ENCODE measurements around the gene KLHL25.

DNA sequence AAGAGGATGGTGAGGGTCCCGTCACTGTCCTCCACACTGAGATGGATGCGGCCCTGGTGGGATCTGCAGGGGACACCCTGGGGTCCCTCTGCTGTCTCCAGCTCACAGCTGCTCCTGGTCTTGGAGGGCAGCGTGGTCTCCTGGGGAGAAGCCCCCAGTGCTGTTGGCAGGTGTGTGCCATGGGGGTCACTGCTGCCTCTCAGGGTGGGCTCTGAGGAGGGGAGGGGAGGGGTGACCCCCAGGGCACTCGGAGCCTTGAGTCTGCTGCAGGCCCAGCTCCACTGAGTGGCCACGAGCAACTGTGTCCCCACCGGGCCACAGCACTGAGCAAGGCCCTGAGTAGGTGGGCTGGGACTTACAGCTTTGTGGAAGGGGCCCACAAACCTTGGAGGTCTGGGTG is 34.7 kb downstream of the KLHL25 start:
- TF ChIP-seq SIN3A (IDR thresholded peaks at IDR 0.05; ENCODE audit: borderline replicate concordance, insufficient read depth, low read depth, low read length) = no peak
- TF ChIP-seq, protein P1, sequence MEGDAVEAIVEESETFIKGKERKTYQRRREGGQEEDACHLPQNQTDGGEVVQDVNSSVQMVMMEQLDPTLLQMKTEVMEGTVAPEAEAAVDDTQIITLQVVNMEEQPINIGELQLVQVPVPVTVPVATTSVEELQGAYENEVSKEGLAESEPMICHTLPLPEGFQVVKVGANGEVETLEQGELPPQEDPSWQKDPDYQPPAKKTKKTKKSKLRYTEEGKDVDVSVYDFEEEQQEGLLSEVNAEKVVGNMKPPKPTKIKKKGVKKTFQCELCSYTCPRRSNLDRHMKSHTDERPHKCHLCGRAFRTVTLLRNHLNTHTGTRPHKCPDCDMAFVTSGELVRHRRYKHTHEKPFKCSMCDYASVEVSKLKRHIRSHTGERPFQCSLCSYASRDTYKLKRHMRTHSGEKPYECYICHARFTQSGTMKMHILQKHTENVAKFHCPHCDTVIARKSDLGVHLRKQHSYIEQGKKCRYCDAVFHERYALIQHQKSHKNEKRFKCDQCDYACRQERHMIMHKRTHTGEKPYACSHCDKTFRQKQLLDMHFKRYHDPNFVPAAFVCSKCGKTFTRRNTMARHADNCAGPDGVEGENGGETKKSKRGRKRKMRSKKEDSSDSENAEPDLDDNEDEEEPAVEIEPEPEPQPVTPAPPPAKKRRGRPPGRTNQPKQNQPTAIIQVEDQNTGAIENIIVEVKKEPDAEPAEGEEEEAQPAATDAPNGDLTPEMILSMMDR (IDR thresholded peaks at IDR 0.05) = no peak
